GM12875 (cell line): ENCODE measurements around the gene TAF1D.

Experiments
- H3K4me3 ChIP-seq: one replicate; pipeline ENCODE4 v1.5.1; 2011; ENCODE audit warnings: low read depth, low read length, control low read depth
- CTCF ChIP-seq: IDR thresholded peaks from 2 replicates; pipeline ENCODE4 v1.5.1; 2011; ENCODE audit warnings: low read depth, mild to moderate bottlenecking, control low read depth, inconsistent platforms, low read length, moderate library complexity, borderline replicate concordance; ENCODE audit not compliant: insufficient read depth

TAF1D gene

GRCh38 chr11:93740031-93740729, 1.1 kb downstream of the TAF1D start:
- peak overlapping the region; percentile 68 for H3K4me3 ChIP-seq
- TF ChIP-seq CTCF, result no peak

GRCh38 chr11:93738647-93739081, 2.6 kb downstream of the TAF1D start:
- H3K4me3 ChIP-seq, result peak overlapping the region; percentile 68
- TF ChIP-seq CTCF, result no peak

GRCh38 chr11:93737904-93738612, 3.2 kb downstream of the TAF1D start:
- H3K4me3 ChIP-seq, result peak overlapping the region; percentile 68

GRCh38 chr11:93736129-93736528, 5.2 kb downstream of the TAF1D start:
- TF ChIP-seq CTCF, result no peak
- H3K4me3 ChIP-seq, result no peak overlapping the region

More at GRCh38 chr11:93737904-93738612, 3.2 kb downstream of the TAF1D start:
- no peak for TF ChIP-seq CTCF

GRCh38 chr11:93735627-93736026, 5.7 kb downstream of the TAF1D start:
- no peak overlapping the region for H3K4me3 ChIP-seq
- TF ChIP-seq CTCF, result no peak

- no peak for TF ChIP-seq CTCF
- H3K4me3 ChIP-seq, result no peak overlapping the region
These were observed 6.7 kb downstream of the TAF1D start for GRCh38 chr11:93734427-93735222.
